Retinal pigment epithelial cell (primary cell): ENCODE results near the gene DMRTA1.

Experiments
- DNase-seq: peaks from one replicate; pipeline ENCODE4 v3.0.0-alpha.2; 2010; ENCODE audit warnings: low read depth
- H3K4me3 ChIP-seq: 2 replicates; pipeline ENCODE4 v1.5.1; 2011; ENCODE audit warnings: mild to moderate bottlenecking, low read length, control low read depth, moderate library complexity
- CTCF ChIP-seq: conservative IDR thresholded peaks from 2 replicates; pipeline ENCODE4 v1.5.1; 2011; ENCODE audit warnings: low read depth, low read length, control low read depth, inconsistent platforms

The DMRTA1 gene, protein sequence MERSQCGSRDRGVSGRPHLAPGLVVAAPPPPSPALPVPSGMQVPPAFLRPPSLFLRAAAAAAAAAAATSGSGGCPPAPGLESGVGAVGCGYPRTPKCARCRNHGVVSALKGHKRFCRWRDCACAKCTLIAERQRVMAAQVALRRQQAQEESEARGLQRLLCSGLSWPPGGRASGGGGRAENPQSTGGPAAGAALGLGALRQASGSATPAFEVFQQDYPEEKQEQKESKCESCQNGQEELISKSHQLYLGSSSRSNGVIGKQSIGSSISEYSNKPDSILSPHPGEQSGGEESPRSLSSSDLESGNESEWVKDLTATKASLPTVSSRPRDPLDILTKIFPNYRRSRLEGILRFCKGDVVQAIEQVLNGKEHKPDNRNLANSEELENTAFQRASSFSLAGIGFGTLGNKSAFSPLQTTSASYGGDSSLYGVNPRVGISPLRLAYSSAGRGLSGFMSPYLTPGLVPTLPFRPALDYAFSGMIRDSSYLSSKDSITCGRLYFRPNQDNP

GRCh38 chr9:22446589-22446949 is at the start of gene DMRTA1:
Gene DMRTA1 (plus strand): TSS chr9:22446824. CDS start chr9:22447066, 242 bp downstream.
- TF ChIP-seq CTCF = no peak
- DNase-seq = peak; percentile 57
- H3K4me3 ChIP-seq = peak within 1 kb of the TSS; percentile 77

DNA sequence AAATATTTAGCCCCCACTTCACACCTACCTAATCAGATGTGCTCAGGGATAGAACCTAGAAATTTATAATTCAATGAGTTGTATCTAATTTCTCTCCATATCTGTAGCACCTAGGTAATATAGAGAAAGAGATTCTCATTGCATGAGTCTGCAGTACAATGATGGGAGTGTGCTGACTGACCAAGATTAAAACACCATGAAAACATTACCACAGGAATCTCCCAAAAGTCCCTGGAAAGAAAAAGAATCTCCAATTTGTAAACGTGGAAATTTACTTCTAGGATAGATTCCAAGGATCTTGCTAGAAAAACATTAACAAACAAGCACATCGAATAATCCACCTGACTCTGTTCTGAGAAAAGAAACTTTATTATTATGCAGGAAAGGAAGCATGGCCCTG is 45.0 kb upstream of the DMRTA1 start:
- DNase-seq = no peak
- H3K4me3 ChIP-seq = no peak overlapping the region
- no peak for TF ChIP-seq CTCF

- no peak for TF ChIP-seq CTCF
- DNase-seq = no peak
- no peak overlapping the region for H3K4me3 ChIP-seq
Measured at GRCh38 chr9:22405869-22406659, 40.6 kb upstream of the DMRTA1 start.

GRCh38 chr9:22413884-22414283 is 32.7 kb upstream of the DMRTA1 start:
- H3K4me3 ChIP-seq = no peak overlapping the region
- peak; percentile 78 for DNase-seq
- TF ChIP-seq CTCF = no peak

GRCh38 chr9:22415941-22416691 is 30.5 kb upstream of the DMRTA1 start:
- no peak for DNase-seq

DNA sequence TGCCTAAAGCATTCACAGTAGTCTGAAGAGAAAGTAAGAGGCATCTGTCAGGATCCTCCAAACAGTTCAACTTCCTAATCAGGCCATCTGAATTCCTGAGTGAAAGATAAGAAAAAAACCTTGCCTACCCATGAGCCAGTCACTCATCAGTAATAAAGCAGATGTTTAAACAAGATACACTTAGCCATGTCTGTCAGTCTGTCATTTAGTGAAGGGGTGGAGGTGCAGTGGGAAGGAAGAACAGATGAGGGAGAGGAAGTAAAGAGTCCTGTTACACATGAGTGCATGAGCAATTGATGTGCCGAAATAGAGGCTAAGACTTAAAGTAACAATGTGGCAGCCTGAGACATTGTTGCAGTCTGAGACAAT is 29.9 kb upstream of the DMRTA1 start:
- no peak for DNase-seq
- H3K4me3 ChIP-seq = no peak overlapping the region
- TF ChIP-seq CTCF = no peak

More at GRCh38 chr9:22415941-22416691, 30.5 kb upstream of the DMRTA1 start:
- no peak for TF ChIP-seq CTCF
- H3K4me3 ChIP-seq = no peak overlapping the region
